H1 (cell line): ENCODE data around the gene TTC28.

Experiments used
- CTCF ChIP-seq, 3 experiments: IDR thresholded peaks; 1 replicate in 2 of 3; 2 replicates in 1 of 3; pipeline versions ENCODE4 v1.5.1 to v1.6.1; 2011; ENCODE audit warnings: low read length in 3 of 3, mild to moderate bottlenecking in 3 of 3, inconsistent platforms in 2 of 3, low read depth in 1 of 3, moderate library complexity in 1 of 3; ENCODE audit not compliant: insufficient read depth in 1 of 3; ENCODE audit errors: control extremely low read depth in 1 of 3
- EZH2 ChIP-seq: fragments of 200-600 bp; sonication (generic); IDR thresholded peaks from 2 replicates; pipeline ENCODE4 v1.7.1; 2012; ENCODE audit warnings: low read depth, mild to moderate bottlenecking, moderate library complexity, low read length, inconsistent platforms; ENCODE audit not compliant: severe bottlenecking
- RFX5 ChIP-seq: IDR thresholded peaks from 2 replicates; pipeline ENCODE4 v1.6.1; 2011; ENCODE audit warnings: low read depth, low read length, improper control_type of control experiment, borderline replicate concordance
- SRF ChIP-seq: IDR thresholded peaks from 2 replicates; pipeline ENCODE4 v1.6.1; 2011; ENCODE audit warnings: mild to moderate bottlenecking, low read depth, low read length, moderate library complexity
- USF2 ChIP-seq: IDR thresholded peaks from 2 replicates; pipeline ENCODE4 v1.6.1; 2011; ENCODE audit warnings: low read length, improper control_type of control experiment

DNA sequence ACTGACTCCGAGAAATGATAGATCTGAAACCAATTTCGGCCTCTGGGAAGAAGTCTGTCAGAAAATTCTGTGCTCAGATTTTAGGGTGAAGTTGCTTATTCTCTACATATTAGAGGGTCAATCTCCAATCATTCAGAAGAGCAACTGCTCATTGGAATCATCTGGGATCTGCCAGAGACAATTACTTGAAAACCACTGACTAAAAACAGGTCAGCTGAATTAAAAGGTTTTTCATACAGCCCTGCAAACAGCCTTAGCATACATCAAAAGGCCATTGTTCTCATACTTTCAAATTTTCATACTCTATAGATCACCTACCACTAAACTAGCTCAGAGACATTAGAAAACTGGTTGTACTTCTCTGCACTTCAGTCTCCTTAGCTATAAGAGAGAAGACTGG is 470.9 kb downstream of the TTC28 start:
- TF ChIP-seq RFX5, result no peak
- TF ChIP-seq CTCF (IDR thresholded peaks at IDR 0.05; ENCODE audit: control extremely low read depth in 1 of 3, insufficient read depth in 1 of 3, low read depth in 1 of 3, low read length in 3 of 3), result no peak
- TF ChIP-seq USF2, result no peak
- TF ChIP-seq SRF, result no peak
- TF ChIP-seq EZH2, result no peak
